ENCODE data around the gene C7orf33. TPM values are rescaled to one million over a fixed set of nuclear protein-coding genes. Genes with fewer than 3 reads are reported as not detected.

Gene C7orf33
- total and polyA plus RNA-seq, 7 donors = not detected

DNA sequence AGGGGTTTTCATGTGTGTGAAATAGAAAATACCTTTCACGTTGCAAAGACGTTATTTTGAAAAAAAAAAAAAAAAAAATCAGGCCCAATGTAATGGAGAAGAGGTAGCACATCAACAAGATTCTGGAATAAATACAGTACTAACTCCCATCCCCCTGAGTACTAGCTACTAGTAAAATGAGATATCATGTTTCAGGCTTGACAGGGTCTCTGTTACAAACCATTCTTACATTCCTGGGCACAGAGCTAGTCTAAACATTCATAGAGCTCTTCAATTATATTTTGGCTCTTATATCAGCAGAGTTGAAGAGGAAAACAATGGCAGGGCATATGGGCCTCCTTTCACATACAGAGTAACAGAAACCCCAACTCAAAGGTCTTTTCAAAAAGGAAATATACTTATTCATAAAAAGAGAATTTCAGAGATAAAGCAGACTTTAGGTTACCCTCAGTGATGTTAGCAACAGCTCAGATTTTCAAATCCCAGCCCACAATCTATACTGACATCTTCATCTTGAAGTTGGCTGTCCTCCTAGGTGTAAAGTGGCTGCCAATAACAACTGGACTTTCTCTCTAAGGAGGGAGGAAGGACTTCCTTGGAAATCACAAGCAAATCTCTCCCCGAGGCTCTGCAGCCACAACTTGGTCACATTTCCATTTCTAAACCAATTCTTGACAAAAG is 18.6 kb downstream of the C7orf33 start:
- TF ChIP-seq, protein P1, sequence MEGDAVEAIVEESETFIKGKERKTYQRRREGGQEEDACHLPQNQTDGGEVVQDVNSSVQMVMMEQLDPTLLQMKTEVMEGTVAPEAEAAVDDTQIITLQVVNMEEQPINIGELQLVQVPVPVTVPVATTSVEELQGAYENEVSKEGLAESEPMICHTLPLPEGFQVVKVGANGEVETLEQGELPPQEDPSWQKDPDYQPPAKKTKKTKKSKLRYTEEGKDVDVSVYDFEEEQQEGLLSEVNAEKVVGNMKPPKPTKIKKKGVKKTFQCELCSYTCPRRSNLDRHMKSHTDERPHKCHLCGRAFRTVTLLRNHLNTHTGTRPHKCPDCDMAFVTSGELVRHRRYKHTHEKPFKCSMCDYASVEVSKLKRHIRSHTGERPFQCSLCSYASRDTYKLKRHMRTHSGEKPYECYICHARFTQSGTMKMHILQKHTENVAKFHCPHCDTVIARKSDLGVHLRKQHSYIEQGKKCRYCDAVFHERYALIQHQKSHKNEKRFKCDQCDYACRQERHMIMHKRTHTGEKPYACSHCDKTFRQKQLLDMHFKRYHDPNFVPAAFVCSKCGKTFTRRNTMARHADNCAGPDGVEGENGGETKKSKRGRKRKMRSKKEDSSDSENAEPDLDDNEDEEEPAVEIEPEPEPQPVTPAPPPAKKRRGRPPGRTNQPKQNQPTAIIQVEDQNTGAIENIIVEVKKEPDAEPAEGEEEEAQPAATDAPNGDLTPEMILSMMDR (IDR thresholded peaks at IDR 0.05) = no peak
- intact Hi-C loops (cut with DNase I) = no loop called here
- no peaks in the 10 kb centered on the region for H3K4me1 ChIP-seq
- no peak overlapping the region for H3K4me3 ChIP-seq
- no peaks in the 10 kb centered on the region for H3K36me3 ChIP-seq (ENCODE audit: insufficient read depth in 1 of 2, low read depth in 1 of 2)
- 38 to 42% (median 39%) methylated on average over 3 of the region's 3 CpGs for WGBS, 3 donors
- H3K9me3 ChIP-seq = no peaks in the 10 kb centered on the region
- ATAC-seq = no peak
- no peak overlapping the region for H3K27ac ChIP-seq
- DNase-seq = no peak
- H3K27me3 ChIP-seq (ENCODE audit: insufficient read depth in 3 of 3, low read length in 2 of 3) = peaks cover 0 to 5% (median 0%) of the 10 kb centered on the region in 3 donors

DNA sequence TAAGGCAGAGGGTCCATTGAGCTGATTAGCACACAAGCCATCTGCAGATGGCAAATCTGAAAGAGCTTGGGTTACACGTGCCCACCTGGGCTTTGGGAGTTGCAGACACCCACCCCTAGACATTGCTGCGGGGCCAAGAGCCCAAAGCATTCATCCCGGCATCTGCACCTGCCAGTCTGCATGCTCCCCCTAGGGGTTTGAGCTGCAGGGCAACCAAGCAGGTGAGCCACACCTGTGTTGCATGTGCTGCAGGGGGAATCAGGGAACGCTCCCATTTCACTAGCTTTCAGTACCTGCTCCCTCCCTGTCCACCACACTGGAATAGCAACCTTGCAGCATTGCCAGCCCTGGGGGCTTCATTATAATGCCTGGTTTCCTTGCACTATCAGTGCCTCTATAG is 21.1 kb downstream of the C7orf33 start:
- Histone ChIP-seq H3K27me3 (ENCODE audit: insufficient read depth in 3 of 3, low read length in 2 of 3) (peaks cover 0 to 11% (median 0%) of the 10 kb centered on the region in 3 donors), H3K4me1 (no peaks in the 10 kb centered on the region), H3K36me3 (ENCODE audit: insufficient read depth in 1 of 2, low read depth in 1 of 2) (no peaks in the 10 kb centered on the region), H3K9me3 (no peaks in the 10 kb centered on the region), H3K4me3 (no peak overlapping the region), H3K27ac (no peak overlapping the region)
- TF ChIP-seq, protein P1 (IDR thresholded peaks at IDR 0.05) = no peak
- WGBS, 3 donors = 48 to 63% (median 52%) methylated on average over 4 of the region's 4 CpGs
- DNase-seq = no peak
- ATAC-seq = no peak
- intact Hi-C loops (cut with DNase I) = no loop called here

DNA sequence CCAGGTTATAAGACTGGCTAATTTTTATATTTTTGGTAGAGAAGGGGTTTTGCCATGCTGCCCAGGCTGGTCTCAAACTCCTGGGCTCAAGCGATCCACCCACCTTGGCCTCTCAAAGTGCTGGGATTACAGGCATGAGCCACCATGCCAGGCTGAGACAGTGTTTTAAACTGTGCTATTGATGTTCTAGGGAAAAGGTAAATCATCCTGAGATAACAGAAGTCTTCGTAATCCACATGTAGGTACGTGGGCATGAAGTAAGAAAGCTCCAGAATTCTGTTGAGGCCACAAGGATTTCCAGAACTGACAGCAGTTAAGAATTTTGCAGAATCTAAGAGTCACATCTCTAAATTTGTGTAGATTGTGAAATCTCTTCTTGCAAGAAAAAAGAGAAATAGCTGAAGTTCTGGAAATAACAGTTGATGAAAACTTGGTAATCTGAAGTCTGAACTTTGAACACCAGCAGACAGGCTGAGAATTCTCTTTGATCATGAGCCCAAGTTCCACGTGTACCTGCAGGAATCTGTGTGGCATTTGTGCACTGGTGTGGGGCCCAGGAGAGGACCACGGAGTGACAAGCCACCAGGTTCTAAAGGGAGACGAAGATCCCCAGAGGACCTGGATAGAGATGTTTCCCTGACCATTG is 24.6 kb downstream of the C7orf33 start:
- TF ChIP-seq, protein P1 (IDR thresholded peaks at IDR 0.05) = no peak
- Histone ChIP-seq H3K4me1 (no peaks in the 10 kb centered on the region), H3K9me3 (no peaks in the 10 kb centered on the region), H3K27ac (no peak overlapping the region), H3K4me3 (no peak overlapping the region), H3K27me3 (ENCODE audit: insufficient read depth in 3 of 3, low read length in 2 of 3) (peaks cover 0 to 11% (median 0%) of the 10 kb centered on the region in 3 donors), H3K36me3 (ENCODE audit: insufficient read depth in 1 of 2, low read depth in 1 of 2) (no peaks in the 10 kb centered on the region)
- no peak for DNase-seq
- intact Hi-C loops (cut with DNase I) = no loop called here
- WGBS, 3 donors = 74 to 80% (median 75%) methylated on average over 6 of the region's 6 CpGs
- no peak for ATAC-seq

DNA sequence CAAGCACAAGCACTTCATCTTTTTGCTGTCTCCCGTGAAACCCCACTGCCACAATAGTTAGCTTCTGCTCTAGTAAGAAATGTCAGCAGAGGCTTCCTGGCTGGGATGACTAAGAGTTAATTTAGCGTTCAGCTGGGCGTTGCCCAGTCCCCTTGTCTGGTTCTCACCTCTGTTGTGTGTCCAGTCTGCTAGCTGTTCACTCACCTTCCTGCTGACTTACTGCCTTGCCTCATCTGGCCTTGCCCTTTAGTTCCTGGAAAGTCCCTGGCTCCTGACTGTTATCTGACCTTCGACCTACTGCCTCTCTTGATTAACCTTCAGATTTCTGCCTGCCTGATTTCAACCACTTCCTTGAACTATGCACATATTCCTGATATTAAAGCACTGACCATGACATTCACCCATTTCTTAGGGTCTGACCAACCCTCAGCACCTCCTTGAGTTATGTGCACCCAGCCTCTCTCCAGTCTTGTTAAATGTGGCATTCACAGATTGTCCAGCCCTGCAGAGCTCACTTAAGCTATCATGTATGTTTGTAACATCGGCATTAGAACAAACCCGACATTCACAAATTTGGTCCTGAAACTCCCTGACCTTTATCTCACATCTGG is 30.3 kb downstream of the C7orf33 start:
- no peak overlapping the region for H3K27ac ChIP-seq
- H3K36me3 ChIP-seq (ENCODE audit: insufficient read depth in 1 of 2, low read depth in 1 of 2) = no peaks in the 10 kb centered on the region
- no peak for DNase-seq
- peaks cover 0 to 5% (median 0%) of the 10 kb centered on the region in 3 donors for H3K27me3 ChIP-seq (ENCODE audit: insufficient read depth in 3 of 3, low read length in 2 of 3)
- peaks cover 17% of the 10 kb centered on the region for H3K4me1 ChIP-seq
- TF ChIP-seq, protein P1 (IDR thresholded peaks at IDR 0.05) = no peak
- H3K9me3 ChIP-seq = no peaks in the 10 kb centered on the region
- H3K4me3 ChIP-seq = no peak overlapping the region
- intact Hi-C loops (cut with DNase I) = no loop called here
- peak in 1 of 4 donors; percentile 43 for ATAC-seq
- 51 to 60% (median 59%) methylated on average over 6 of the region's 6 CpGs for WGBS, 3 donors

Data from psoas muscle (tissue), 8 donors.